Activated T-cell treated with anti-CD3 and anti-CD28 coated beads for 48 hours (primary cell): ENCODE measurements around the gene CLASP2.
"Not testable (repeated sequence)": the region's sequence is repeated elsewhere in the genome, so short reads cannot be mapped to it uniquely, and the experiment has no call there.

Experiments used
- DNase-seq: peaks from one replicate; pipeline ENCODE4 v3.0.0-alpha.2; 2020; ENCODE audit warnings: low read depth

CLASP2 gene

DNA sequence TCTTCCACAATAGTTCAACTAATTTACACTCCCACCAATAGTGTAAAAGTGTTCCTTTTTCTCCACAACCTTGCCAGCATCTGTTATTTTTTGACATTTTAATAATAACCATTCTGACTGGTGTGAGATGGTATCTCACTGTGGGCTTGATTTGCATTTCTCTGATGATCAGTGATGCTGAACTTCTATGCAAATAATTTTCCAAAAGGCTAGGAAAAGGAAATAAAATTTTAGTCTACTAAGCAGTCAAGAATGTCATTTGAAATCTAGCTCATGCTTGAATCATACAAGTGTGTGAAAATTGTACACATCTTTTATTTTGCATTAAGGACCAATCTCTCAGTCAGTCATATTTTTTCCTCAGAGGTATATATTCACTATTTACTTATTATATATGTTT is 176.1 kb downstream of the CLASP2 start:
- DNase-seq: no peak

- DNase-seq: no peak
Measured at GRCh38 chr3:33538678-33539339, 179.2 kb downstream of the CLASP2 start.

GRCh38 chr3:33537133-33537532 is 180.9 kb downstream of the CLASP2 start:
- DNase-seq: no peak

- no peak for DNase-seq
Measured at GRCh38 chr3:33526787-33527186, 191.3 kb downstream of the CLASP2 start.

DNA sequence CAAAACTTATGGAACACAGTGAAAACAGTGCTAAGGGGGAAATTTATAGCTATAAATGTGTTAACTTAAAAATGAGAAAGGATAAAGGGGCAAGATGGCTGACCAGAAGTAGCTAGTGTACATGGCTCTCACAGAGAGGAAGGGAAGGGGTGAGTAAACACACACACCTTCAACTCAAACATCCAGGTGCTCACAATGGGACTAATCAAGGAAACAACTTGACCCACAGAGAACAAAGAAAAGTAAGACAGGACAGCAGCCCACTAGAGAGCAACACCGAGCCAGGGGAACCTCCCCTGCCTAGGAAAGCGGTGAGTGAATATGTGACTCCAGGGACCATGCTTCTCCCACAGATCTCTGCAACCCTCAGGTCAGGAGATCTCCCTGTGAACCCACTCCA is 192.8 kb downstream of the CLASP2 start:
- no peak for DNase-seq

- DNase-seq: no peak
Measured at GRCh38 chr3:33523093-33523667, 194.9 kb downstream of the CLASP2 start.

- DNase-seq: no peak
Measured at GRCh38 chr3:33521736-33522135, 196.3 kb downstream of the CLASP2 start.

DNA sequence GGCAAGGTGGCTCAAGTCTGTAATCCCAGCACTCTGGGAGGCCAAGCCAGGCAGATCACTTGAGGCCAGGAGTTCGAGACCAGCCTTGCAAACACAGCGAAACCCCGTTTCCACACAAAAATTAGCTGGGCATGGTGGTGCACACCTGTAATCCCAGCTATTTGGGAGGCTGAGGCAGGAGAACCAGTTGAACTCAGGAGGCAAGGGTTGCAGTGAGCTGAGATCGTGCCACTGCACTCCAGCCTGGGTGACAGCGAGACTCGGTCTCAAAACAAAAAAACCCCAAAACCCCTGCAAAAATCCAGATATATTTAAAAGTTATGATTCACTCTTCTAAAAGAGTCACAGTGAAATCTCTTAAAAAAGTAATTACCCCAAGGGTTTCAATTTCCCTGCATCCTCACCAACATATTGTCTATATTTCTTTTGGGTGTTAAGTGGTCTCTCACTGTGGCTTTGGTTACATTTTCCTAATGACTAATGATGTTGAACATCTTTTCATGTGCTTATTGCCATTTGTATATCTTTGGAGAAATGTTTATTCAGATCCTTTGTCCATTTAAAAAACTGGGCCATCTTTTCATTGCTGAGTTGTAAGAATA is 204.7 kb downstream of the CLASP2 start:
- no peak for DNase-seq

DNA sequence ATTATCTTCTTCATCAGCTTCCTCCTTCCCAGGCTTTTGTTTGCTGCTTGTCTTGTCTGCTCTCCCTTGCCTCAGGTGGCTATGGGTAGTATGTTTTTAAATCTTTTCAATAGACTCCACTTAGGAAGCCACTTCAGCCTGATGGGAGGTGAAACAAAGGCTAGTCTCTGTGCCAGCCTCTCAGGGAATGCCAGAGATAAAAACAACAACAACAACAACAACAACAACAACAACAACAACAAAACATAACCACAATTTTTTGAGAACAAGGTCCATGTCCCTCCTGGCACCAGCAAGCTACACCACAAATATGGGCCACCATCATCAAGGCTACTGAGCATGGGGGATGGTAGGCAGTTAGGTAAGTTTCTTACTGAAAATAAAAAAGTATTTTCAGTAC is 213.0 kb downstream of the CLASP2 start:
- no peak for DNase-seq

DNA sequence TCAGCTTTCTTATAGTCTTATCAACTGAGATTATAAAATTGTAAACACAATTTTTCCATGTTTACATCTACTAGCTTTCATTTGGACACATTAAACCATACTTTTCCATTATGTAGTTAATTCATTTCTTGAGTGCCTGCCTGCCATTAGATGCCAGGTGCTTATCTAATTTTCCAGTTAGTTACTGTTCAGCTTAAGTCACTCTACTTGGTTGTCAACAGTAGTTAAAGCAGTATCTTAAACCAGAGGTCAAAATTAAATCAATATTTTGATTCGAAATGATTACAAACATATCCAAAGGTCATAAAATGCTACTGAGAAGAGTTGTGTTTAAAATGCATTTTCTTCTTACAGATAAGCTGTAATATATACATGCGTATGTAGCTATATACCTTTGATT is 221.6 kb downstream of the CLASP2 start:
- DNase-seq: no peak

- DNase-seq: no peak
Measured at GRCh38 chr3:33491721-33492120, 226.3 kb downstream of the CLASP2 start.

DNA sequence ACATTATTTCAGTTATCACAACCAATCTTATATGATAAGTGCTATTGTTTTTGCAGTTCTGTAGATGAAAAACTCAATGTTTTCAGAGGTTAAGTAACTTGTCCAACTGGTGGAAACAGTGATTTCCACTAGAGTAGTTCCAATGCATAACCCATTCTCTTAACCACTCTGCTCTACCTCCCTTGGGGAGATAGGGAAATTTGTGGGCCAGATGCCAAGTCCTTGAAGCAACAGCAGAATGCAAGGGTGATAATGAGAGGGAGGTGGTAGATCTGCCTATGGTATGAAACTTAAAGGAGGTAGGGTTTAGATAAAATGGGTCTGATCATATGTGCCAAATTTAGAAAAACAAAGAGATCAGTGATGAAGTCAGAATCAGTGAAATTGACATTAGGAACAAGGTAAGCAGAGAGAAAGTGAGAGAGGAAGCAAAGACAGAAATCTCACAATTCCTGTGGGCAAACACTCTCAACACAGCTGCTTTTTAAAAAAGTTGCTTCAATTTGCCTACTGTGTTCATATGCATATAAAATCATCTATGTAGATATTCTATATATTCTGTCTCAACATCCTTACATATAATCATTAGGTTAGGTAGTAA is 227.3 kb downstream of the CLASP2 start:
- no peak for DNase-seq

- DNase-seq: no peak
Measured at GRCh38 chr3:33488683-33489082, 229.4 kb downstream of the CLASP2 start.

DNA sequence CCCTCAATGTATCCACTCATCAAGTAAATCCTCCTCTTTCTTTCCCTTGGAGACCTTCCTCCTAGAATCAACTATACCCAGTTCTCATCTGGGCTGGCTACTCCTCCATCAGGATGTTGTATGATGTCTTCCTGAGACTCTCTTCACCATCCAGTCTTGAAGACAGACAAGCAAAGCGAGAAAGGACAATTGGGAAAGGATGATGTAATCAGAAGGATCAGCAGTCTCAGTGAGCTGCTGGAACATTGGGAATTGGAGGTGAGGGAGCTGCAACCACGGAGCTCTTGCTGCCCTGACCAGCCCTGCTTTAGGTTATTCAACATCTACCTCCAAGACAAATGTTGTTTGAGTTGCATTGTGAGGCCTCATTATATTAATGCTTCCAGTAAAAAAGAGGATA is 229.8 kb downstream of the CLASP2 start:
- DNase-seq: no peak

DNA sequence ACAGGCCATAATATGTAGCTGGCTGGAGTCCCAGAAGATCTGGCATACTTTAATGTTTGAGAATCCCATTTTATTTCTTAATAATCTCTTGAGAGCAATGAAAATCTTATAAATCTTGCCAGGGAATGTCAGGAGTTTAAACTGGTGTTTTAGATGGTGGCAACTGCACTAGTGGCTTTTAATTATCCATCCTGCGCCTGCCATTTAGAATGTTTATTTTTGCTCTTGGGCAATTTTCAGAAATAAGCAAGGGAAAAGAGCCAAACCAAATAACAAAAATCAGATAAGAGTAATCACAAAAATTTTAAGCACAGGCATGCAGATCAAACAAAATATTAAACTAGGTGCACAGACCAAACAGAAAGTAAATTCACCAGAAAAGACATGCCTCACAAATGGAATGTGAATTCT is 235.9 kb downstream of the CLASP2 start:
- DNase-seq: no peak

GRCh38 chr3:33474896-33475295 is 243.2 kb downstream of the CLASP2 start:
- no peak for DNase-seq

GRCh38 chr3:33473813-33474212 is 244.2 kb downstream of the CLASP2 start:
- DNase-seq: no peak

DNA sequence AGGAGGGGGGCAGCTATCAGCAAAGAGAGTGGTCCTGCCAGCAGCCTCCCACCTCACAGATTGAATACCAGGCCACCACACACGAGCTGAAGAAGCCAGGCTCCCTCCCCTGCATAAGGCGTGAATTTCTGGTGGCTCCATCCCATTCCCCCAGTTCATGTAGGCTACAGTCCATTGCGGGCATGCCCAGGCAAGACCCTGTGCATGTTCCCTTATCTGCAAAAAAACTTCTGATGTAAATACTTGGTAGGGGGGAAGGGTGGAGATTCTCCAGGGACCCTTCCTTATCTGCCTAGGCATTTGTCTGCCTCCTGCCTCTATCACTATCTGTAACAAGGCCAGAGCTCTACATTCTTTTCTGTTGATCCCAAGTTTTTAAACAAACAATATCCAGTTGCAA is 250.3 kb downstream of the CLASP2 start:
- DNase-seq: no peak

- no peak for DNase-seq
Measured at GRCh38 chr3:33461097-33461496, 257.0 kb downstream of the CLASP2 start.

DNA sequence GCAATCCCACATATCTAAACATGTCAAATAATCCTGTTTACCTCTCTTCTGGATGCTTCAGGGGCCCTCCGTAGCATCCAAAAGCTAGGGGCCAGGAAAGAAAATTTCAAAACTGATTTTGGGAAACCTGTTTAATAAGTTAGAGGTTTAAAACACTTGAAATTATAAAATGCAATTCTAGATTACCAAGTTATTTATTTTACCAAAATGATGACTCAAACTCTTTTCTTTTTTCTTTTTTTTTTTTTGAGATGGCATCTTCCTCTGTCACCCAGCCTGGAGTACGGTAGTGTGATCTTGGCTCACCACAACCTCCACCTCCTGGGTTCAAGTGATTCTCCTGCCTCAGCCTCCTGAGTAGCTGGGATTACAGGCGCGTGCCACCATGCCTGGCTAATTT is 258.5 kb downstream of the CLASP2 start:
- not testable (repeated sequence) for DNase-seq

GRCh38 chr3:33458446-33458845 is 259.6 kb downstream of the CLASP2 start:
- DNase-seq: no peak

DNA sequence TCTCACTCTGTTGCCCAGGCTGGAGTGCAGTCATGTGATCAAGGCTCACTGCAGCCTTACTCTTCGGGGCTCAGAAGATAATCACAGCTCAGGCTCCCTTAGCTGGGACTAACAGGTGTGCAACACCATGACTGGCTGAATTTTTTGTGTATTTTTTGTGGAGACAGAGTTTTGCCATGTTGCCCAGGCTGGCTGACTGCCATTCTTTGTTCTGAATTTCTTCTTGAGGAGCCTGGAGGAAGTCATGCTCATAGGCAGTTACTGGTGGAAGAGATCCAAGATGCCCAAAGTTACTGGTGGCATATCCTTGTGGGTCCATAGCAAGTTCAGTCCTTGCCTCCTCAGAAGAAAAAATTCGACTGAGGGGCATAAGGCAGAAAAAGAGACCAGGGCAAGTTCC is 261.3 kb downstream of the CLASP2 start:
- DNase-seq: no peak

- no peak for DNase-seq
Measured at GRCh38 chr3:33453331-33453761, 264.7 kb downstream of the CLASP2 start.
